HepG2 (cell line): ENCODE results near the gene CBR4.

Experiments
- CAMTA2 ChIP-seq: sonication (generic); formaldehyde crosslinking; IDR thresholded peaks from 2 replicates; pipeline ENCODE4 v1.4.0; 2020; ENCODE audit warnings: mild to moderate bottlenecking, missing genetic modification reagents, borderline replicate concordance
- JUN ChIP-seq: sonication (generic); formaldehyde crosslinking; IDR thresholded peaks from 2 replicates; pipeline ENCODE4 v1.4.0; 2020; ENCODE audit warnings: mild to moderate bottlenecking, missing genetic modification reagents
- ZNF207 ChIP-seq: fragments of 450-650 bp; IDR thresholded peaks from 2 replicates; pipeline ENCODE4 v1.6.1; 2016; ENCODE audit warnings: antibody characterized with exemption, borderline replicate concordance

DNA sequence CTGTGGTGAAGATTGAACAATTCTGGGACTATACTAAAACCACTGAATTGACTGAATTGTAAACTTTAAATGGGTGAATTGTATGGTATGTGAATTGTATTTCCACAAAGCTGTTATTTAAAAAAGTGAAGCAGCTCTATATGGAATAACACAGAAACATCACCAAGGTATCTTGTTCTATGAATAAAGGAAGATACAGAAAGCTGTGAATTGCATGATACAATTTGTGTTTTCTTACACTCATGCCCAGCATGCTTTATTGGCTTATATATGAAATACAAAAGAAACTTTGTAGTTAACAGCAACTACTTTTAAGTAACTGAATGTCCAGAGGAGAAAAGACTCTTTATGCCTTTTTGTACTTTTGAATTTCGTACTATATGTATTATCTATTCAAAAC is 11.5 kb downstream of the CBR4 start:
- TF ChIP-seq CAMTA2 (no peak), ZNF207 (no peak), JUN (CRISPR knock-in tag) (no peak)
